A673 (cell line): ENCODE measurements around the gene SEC22B. TPM values are rescaled to one million over a fixed set of nuclear protein-coding genes. Genes with fewer than 3 reads are reported as not detected.
"Not testable (repeated sequence)": the region's sequence is repeated elsewhere in the genome, so short reads cannot be mapped to it uniquely, and the experiment has no call there.

Source experiments
- BruUV-seq: library from RNA; stranded (reverse); fragments of 400-500 nt; replicated peaks from 2 replicates; lab custom pipeline; 2021; lab: Mats Ljungman, UMichigan
- CTCF ChIA-PET: fragments of 300-600 bp; sonication (Branson Sonifier 250); formaldehyde crosslinking; loops from one replicate; lab custom pipeline; 2022; ENCODE audit warnings: antibody characterized with exemption; lab: Charles Lee
- POLR2A ChIA-PET: fragments of 300-600 bp; sonication (Branson Sonifier 250); formaldehyde crosslinking; loops from one replicate; lab custom pipeline; 2022; ENCODE audit warnings: antibody characterized with exemption; ENCODE audit not compliant: low non-redundant PET; lab: Charles Lee
- DNase-seq: peaks from one replicate; pipeline ENCODE4 v3.0.0-alpha.2; 2015; ENCODE audit warnings: low spot score
- H3K27ac ChIP-seq: fragments of 200-600 bp; sonication (generic); 2 replicates; pipeline ENCODE4 v1.5.1; 2016; ENCODE audit warnings: mixed run types, low read depth, mild to moderate bottlenecking, mixed read lengths, antibody characterized with exemption, low read length; ENCODE audit not compliant: poor library complexity, severe bottlenecking
- H3K27me3 ChIP-seq: fragments of 200-600 bp; sonication (generic); replicated peaks from 2 replicates; pipeline ENCODE4 v1.6.1; 2017; ENCODE audit warnings: mixed run types, low read depth, mild to moderate bottlenecking, mixed read lengths, antibody characterized with exemption, low read length; ENCODE audit not compliant: insufficient read depth, poor library complexity
- H3K36me3 ChIP-seq: fragments of 200-600 bp; sonication (generic); 2 replicates; pipeline ENCODE4 v1.6.1; 2016; ENCODE audit warnings: mixed run types, mild to moderate bottlenecking, mixed read lengths, antibody characterized with exemption, low read length; ENCODE audit not compliant: insufficient read depth, poor library complexity, severe bottlenecking
- H3K4me1 ChIP-seq: fragments of 200-600 bp; sonication (generic); 2 replicates; pipeline ENCODE4 v1.6.1; 2017; ENCODE audit warnings: mixed run types, mild to moderate bottlenecking, mixed read lengths, antibody characterized with exemption, low read length; ENCODE audit not compliant: insufficient read depth, poor library complexity, severe bottlenecking
- H3K4me3 ChIP-seq: fragments of 200-600 bp; sonication (generic); 2 replicates; pipeline ENCODE4 v1.5.1; 2016; ENCODE audit warnings: low read depth, mixed run types, mild to moderate bottlenecking, mixed read lengths, low read length; ENCODE audit not compliant: poor library complexity, severe bottlenecking
- H3K9me3 ChIP-seq: fragments of 200-600 bp; sonication (generic); 2 replicates; pipeline ENCODE4 v1.6.1; 2016; ENCODE audit warnings: mixed run types, low read depth, mild to moderate bottlenecking, mixed read lengths, antibody characterized with exemption, low read length; ENCODE audit not compliant: poor library complexity, severe bottlenecking
- intact Hi-C: fragments of 100-400 bp; cut with micrococcal nuclease; formaldehyde crosslinking; loops from one replicate; pipeline ENCODE4 v1.10.0; 2022; ENCODE audit not compliant: unreplicated experiment
- total RNA-seq: library from RNA; stranded (reverse); gene quantifications from 2 replicates; pipeline ENCODE4 v1.2.3, GENCODE V29; 2021

The SEC22B gene
- total RNA-seq, 1 experiment from 2014 or later: 32.3 TPM

GRCh38 chr1:120196863-120197775 lies 20.8 kb upstream of the SEC22B start:
- BruUV-seq, POLR2A ChIA-PET, H3K27me3 ChIP-seq, CTCF ChIA-PET, H3K27ac ChIP-seq, H3K36me3 ChIP-seq, intact Hi-C loops, H3K4me1 ChIP-seq, H3K9me3 ChIP-seq: not testable (repeated sequence)
- DNase-seq: peak; percentile 7
- H3K4me3 ChIP-seq: peak overlapping the region; percentile 27

GRCh38 chr1:120188626-120189025 lies 12.3 kb upstream of the SEC22B start:
- H3K9me3 ChIP-seq, H3K27me3 ChIP-seq, BruUV-seq, DNase-seq, CTCF ChIA-PET, intact Hi-C loops, H3K4me1 ChIP-seq, H3K4me3 ChIP-seq, H3K36me3 ChIP-seq, POLR2A ChIA-PET, H3K27ac ChIP-seq: not testable (repeated sequence)

- H3K27ac ChIP-seq, CTCF ChIA-PET, BruUV-seq, H3K27me3 ChIP-seq, DNase-seq, POLR2A ChIA-PET, intact Hi-C loops, H3K4me3 ChIP-seq, H3K9me3 ChIP-seq, H3K36me3 ChIP-seq: not testable (repeated sequence)
- peaks cover 14% of the 10 kb centered on the region for H3K4me1 ChIP-seq
These were observed 5.9 kb upstream of the SEC22B start for GRCh38 chr1:120182176-120182707.

- H3K4me3 ChIP-seq, H3K9me3 ChIP-seq, POLR2A ChIA-PET, CTCF ChIA-PET, H3K36me3 ChIP-seq, BruUV-seq, H3K27me3 ChIP-seq, intact Hi-C loops: not testable (repeated sequence)
- DNase-seq: peak; percentile 88
- Histone ChIP-seq H3K27ac (peak overlapping the region; percentile 71), H3K4me1 (peaks cover 19% of the 10 kb centered on the region)
These were observed 3.7 kb upstream of the SEC22B start for GRCh38 chr1:120179811-120180690.
